RWPE2 (cell line): ENCODE results near the gene CYB5R4.

Experiments used
- ATAC-seq: fragments of 200-7000 bp; cut with Tn5 transposase; 3 replicates; pipeline ENCODE4 v1.9.1; 2021; ENCODE audit warnings: low read depth
- DNase-seq: peaks from one replicate; pipeline ENCODE4 v3.0.0-alpha.2; 2020; ENCODE audit warnings: low spot score
- H3K27ac ChIP-seq: fragments of 450-650 bp; 2 replicates; pipeline ENCODE4 v1.5.1; 2017; ENCODE audit warnings: mild to moderate bottlenecking; ENCODE audit not compliant: poor library complexity, severe bottlenecking
- H3K27me3 ChIP-seq: fragments of 250-450 bp; sonication (Bioruptor Pico); 2 replicates; pipeline ENCODE4 v1.5.1; 2021; ENCODE audit warnings: mild to moderate bottlenecking, moderate library complexity; ENCODE audit not compliant: insufficient read depth, poor library complexity, severe bottlenecking
- H3K36me3 ChIP-seq: fragments of 250-450 bp; sonication (Bioruptor Pico); 2 replicates; pipeline ENCODE4 v1.5.1; 2020; ENCODE audit warnings: low read depth, mild to moderate bottlenecking, moderate library complexity
- H3K4me1 ChIP-seq: fragments of 250-450 bp; sonication (Bioruptor Pico); 2 replicates; pipeline ENCODE4 v1.5.1; 2021; ENCODE audit warnings: mild to moderate bottlenecking, moderate library complexity; ENCODE audit not compliant: insufficient read depth, poor library complexity, severe bottlenecking
- H3K4me3 ChIP-seq: fragments of 250-450 bp; sonication (Bioruptor Pico); 2 replicates; pipeline ENCODE4 v1.5.1; 2021; ENCODE audit warnings: mild to moderate bottlenecking, moderate library complexity; ENCODE audit not compliant: severe bottlenecking
- H3K9me3 ChIP-seq: fragments of 250-450 bp; sonication (Bioruptor Pico); 2 replicates; pipeline ENCODE4 v1.5.1; 2021; ENCODE audit warnings: mild to moderate bottlenecking, moderate library complexity; ENCODE audit not compliant: severe bottlenecking
- CTCF ChIP-seq: fragments of 450-650 bp; IDR thresholded peaks from one replicate; pipeline ENCODE4 v1.5.1; 2017; ENCODE audit warnings: mild to moderate bottlenecking, moderate library complexity; ENCODE audit not compliant: poor library complexity, severe bottlenecking

CYB5R4 gene

GRCh38 chr6:83859410-83860358, at the start of gene CYB5R4:
Gene CYB5R4, plus strand, starts transcription at chr6:83859689. Its CDS starts 94 bp downstream, at chr6:83859783.
- Histone ChIP-seq H3K27ac (no peak within 1 kb of the TSS), H3K4me1 (peaks cover 11% of the 10 kb centered on the region), H3K36me3 (no peaks in the 10 kb centered on the region; the same call in 1 of the 2 replicates), H3K4me3 (peak within 1 kb of the TSS; percentile 89), H3K27me3 (peaks cover 8% of the 10 kb centered on the region), H3K9me3 (no peaks in the 10 kb centered on the region)
- DNase-seq: peak; percentile 90
- TF ChIP-seq CTCF: peak; percentile 30
- peak; percentile 94 for ATAC-seq

GRCh38 chr6:83812595-83812994, 46.9 kb upstream of the CYB5R4 start:
- H3K4me1 ChIP-seq: peaks cover 9% of the 10 kb centered on the region
- H3K36me3 ChIP-seq: no peaks in the 10 kb centered on the region
- DNase-seq (no peak), ATAC-seq (no peak)
- peaks cover 15% of the 10 kb centered on the region for H3K27me3 ChIP-seq
- no peak for TF ChIP-seq CTCF
- H3K27ac ChIP-seq: no peak overlapping the region
- no peaks in the 10 kb centered on the region for H3K9me3 ChIP-seq
- H3K4me3 ChIP-seq: no peak overlapping the region

- no peak for TF ChIP-seq CTCF
- Histone ChIP-seq H3K4me1 (peaks cover 9% of the 10 kb centered on the region), H3K4me3 (no peak overlapping the region), H3K27me3 (peaks cover 17% of the 10 kb centered on the region), H3K9me3 (no peaks in the 10 kb centered on the region), H3K27ac (no peak overlapping the region), H3K36me3 (no peaks in the 10 kb centered on the region)
- DNase-seq (no peak), ATAC-seq (peak; percentile 51)
Observed at GRCh38 chr6:83815631-83816272, 43.7 kb upstream of the CYB5R4 start.

- Histone ChIP-seq H3K27ac (no peak overlapping the region), H3K27me3 (peaks cover 1% of the 10 kb centered on the region), H3K36me3 (no peaks in the 10 kb centered on the region), H3K9me3 (no peaks in the 10 kb centered on the region), H3K4me1 (no peaks in the 10 kb centered on the region), H3K4me3 (no peak overlapping the region)
- DNase-seq (no peak), ATAC-seq (no peak)
- no peak for TF ChIP-seq CTCF
Observed at GRCh38 chr6:83822629-83823169, 36.8 kb upstream of the CYB5R4 start.
